Effector memory CD4-positive, alpha-beta T cell (primary cell): ENCODE measurements around the gene PDHB.

ENCODE experiments used
- DNase-seq, 3 donors: peaks; one replicate each; pipeline ENCODE4 v3.0.0-alpha.2; 2020
- H3K27ac ChIP-seq: 2 replicates; pipeline ENCODE4 v1.7.0; 2013; ENCODE audit warnings: mild to moderate bottlenecking, low read length, moderate library complexity; ENCODE audit not compliant: insufficient read depth, poor library complexity, severe bottlenecking
- H3K27me3 ChIP-seq: replicated peaks from 2 replicates; pipeline ENCODE4 v1.7.0; 2013; ENCODE audit warnings: mild to moderate bottlenecking, low read length; ENCODE audit not compliant: insufficient read depth, control insufficient read depth, poor library complexity, severe bottlenecking
- H3K36me3 ChIP-seq: 2 replicates; pipeline ENCODE4 v1.7.0; 2013; ENCODE audit warnings: mild to moderate bottlenecking, low read length, moderate library complexity; ENCODE audit not compliant: control insufficient read depth, insufficient read depth
- H3K4me1 ChIP-seq: 2 replicates; pipeline ENCODE4 v1.7.0; 2013; ENCODE audit warnings: low read length, mild to moderate bottlenecking; ENCODE audit not compliant: control insufficient read depth, insufficient read depth, poor library complexity, severe bottlenecking
- H3K4me3 ChIP-seq: 2 replicates; pipeline ENCODE4 v1.7.0; 2013; ENCODE audit warnings: low read length, low read depth, mild to moderate bottlenecking; ENCODE audit not compliant: insufficient read depth, poor library complexity, severe bottlenecking
- H3K9me3 ChIP-seq: 2 replicates; pipeline ENCODE4 v1.7.0; 2013; ENCODE audit warnings: mild to moderate bottlenecking, low read length, moderate library complexity; ENCODE audit not compliant: control insufficient read depth
- total RNA-seq, 3 donors: gene quantifications; one replicate each; lab custom pipeline; 2026; lab: John Stamatoyannopoulos, UW

PDHB gene
- total RNA-seq: 24.6 to 35.8 (median 31.8) reads per million in 3 donors

DNA sequence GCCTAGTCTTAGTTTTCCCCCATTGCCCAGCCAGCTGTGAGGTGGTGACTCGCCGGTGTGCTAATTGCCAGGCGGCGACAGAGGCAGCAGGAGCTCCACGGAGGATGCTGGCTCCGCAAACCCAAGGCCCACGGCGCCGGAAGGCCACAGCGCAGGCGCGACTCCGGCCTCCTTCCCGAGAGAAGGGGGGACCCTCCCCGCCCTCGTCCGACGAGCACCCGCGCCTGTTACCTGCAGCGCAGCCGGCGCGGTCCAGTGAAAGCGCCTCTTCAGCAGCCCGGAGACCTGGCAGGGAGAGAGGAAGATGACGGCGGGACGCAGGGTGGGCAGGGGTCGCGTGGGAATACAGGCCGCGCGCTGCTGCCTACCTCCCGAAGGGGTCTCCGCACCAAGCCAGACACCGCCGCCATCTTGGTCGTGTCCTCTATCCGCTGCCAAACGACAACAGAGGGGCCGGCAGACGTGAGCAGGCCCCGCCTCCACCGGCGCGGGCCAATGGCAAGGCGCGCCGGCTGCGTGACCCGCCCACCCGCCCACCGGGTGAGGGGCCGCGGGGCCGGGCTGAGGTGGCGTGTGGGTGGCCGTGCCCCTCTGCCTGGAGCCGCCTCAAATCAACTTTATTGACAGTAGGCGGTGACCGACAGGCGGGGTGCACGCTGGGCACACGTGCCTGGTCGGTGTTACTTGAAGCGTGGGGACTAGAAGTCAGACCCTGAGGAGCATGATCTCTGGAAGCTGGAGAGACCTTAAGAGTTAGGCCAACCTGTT is at the start of gene PDHB:
PDHB (minus strand) TSS at position 433 of the 768 bp plus-strand sequence; CDS start at position 410, 23 bp downstream.
- no peaks in the 10 kb centered on the region for H3K27me3 ChIP-seq
- no peaks in the 10 kb centered on the region for H3K9me3 ChIP-seq
- peak within 1 kb of the TSS; percentile 75 for H3K27ac ChIP-seq
- H3K36me3 ChIP-seq: peaks cover 32% of the 10 kb centered on the region
- peak; percentile 74 to 84 (median 81) for DNase-seq
- H3K4me1 ChIP-seq: peaks cover 17% of the 10 kb centered on the region
- peak within 1 kb of the TSS; percentile 77 for H3K4me3 ChIP-seq

GRCh38 chr3:58482917-58483636 is 49.4 kb upstream of the PDHB start:
- DNase-seq: no peak
- Histone ChIP-seq H3K9me3 (no peaks in the 10 kb centered on the region), H3K4me1 (no peaks in the 10 kb centered on the region), H3K27ac (no peak overlapping the region), H3K36me3 (no peaks in the 10 kb centered on the region), H3K4me3 (no peak overlapping the region), H3K27me3 (no peaks in the 10 kb centered on the region)

GRCh38 chr3:58480309-58480708 is 46.7 kb upstream of the PDHB start:
- Histone ChIP-seq H3K4me1 (no peaks in the 10 kb centered on the region), H3K4me3 (no peak overlapping the region), H3K36me3 (no peaks in the 10 kb centered on the region), H3K9me3 (no peaks in the 10 kb centered on the region), H3K27ac (no peak overlapping the region), H3K27me3 (no peaks in the 10 kb centered on the region)
- DNase-seq: no peak

GRCh38 chr3:58478781-58479180 is 45.1 kb upstream of the PDHB start:
- H3K27ac ChIP-seq: no peak overlapping the region

DNA sequence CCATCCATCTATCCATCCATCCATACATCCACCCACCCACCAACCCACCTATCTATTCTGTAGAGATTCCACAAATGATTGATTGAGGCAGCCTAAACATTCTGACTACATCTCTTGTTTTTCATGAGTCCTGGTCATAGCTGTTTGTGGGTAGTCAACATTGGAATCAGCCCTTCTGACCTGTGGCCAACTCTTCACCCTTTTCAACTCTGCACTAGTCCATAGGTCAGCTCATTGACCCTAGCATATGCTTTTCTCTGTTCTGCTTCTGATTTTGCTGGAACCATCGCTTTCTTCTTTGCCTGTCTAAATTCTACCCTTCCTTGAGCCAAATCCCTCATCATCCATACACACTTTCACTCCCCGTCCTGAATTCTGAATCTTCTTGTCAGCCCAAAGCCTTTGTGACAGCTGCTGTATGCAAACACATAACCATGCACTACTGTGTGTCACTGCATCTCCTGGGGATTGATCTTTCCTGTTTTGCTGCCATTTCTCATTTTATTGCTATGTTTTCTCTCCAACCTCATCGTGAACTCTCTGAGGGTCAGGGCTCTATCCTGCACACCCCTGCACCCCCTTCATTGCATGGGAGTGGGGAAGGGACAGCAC is 41.4 kb upstream of the PDHB start:
- H3K4me3 ChIP-seq: no peak overlapping the region
- H3K27me3 ChIP-seq: no peaks in the 10 kb centered on the region
- DNase-seq: no peak
- H3K27ac ChIP-seq: no peak overlapping the region
- no peaks in the 10 kb centered on the region for H3K36me3 ChIP-seq
- H3K4me1 ChIP-seq: peaks cover 12% of the 10 kb centered on the region
- no peaks in the 10 kb centered on the region for H3K9me3 ChIP-seq

More at GRCh38 chr3:58478781-58479180, 45.1 kb upstream of the PDHB start:
- Histone ChIP-seq H3K4me3 (no peak overlapping the region), H3K36me3 (no peaks in the 10 kb centered on the region), H3K27me3 (no peaks in the 10 kb centered on the region), H3K4me1 (no peaks in the 10 kb centered on the region), H3K9me3 (no peaks in the 10 kb centered on the region)
- no peak for DNase-seq

DNA sequence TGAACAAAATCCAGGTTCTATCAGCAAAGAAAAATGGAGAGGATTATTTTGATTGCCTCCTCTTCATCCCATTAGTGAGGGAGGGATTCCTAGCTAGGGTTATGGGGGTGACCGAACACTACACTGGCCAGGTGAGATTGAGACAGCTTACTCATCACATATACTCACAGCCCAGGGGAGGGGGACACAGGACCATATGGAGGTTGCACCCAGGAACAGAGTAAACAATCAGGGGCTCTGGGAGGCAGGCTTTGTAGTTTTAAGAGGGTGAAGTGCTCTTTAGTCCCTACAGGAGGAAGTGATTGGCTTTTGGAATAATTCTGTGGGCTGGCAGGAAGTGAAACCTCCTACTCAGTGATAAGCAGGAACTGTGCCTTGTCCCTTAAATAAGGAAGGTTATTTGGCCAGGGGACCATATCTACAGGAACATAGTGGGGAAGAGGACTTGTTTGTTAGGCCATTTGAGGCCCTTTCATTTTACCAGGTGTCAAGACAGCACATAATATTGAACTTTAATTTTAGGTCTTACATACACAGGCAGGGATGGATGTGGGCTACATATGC is 40.8 kb upstream of the PDHB start:
- H3K4me3 ChIP-seq: no peak overlapping the region
- H3K27ac ChIP-seq: no peak overlapping the region

DNA sequence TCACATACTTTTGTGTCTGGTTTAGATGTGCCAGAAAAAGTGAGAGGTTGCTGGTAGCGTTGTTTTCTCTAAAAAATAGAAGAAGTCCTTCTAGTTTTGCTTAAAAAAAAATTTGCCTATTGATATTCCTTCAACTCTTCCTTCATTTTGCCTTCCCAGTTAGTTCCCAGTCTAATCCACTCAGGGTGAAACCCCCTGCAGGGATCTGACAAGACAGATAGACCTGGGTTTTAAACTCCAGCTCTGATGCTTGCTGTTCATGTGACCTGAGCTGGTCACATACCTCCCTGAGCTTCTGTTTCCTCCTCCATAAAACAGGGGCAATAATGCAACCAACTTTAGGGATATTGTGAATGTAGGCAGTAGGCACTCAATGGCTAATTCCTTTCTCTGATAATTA is 39.6 kb upstream of the PDHB start:
- peaks cover 12% of the 10 kb centered on the region for H3K4me1 ChIP-seq
- H3K9me3 ChIP-seq: no peaks in the 10 kb centered on the region
- no peaks in the 10 kb centered on the region for H3K27me3 ChIP-seq
- H3K27ac ChIP-seq: no peak overlapping the region
- no peaks in the 10 kb centered on the region for H3K36me3 ChIP-seq
- DNase-seq: no peak
- H3K4me3 ChIP-seq: no peak overlapping the region

More for the DNA sequence above, 40.8 kb upstream of the PDHB start:
- DNase-seq: no peak
- Histone ChIP-seq H3K27me3 (no peaks in the 10 kb centered on the region), H3K9me3 (no peaks in the 10 kb centered on the region), H3K4me1 (peaks cover 12% of the 10 kb centered on the region), H3K36me3 (no peaks in the 10 kb centered on the region)

DNA sequence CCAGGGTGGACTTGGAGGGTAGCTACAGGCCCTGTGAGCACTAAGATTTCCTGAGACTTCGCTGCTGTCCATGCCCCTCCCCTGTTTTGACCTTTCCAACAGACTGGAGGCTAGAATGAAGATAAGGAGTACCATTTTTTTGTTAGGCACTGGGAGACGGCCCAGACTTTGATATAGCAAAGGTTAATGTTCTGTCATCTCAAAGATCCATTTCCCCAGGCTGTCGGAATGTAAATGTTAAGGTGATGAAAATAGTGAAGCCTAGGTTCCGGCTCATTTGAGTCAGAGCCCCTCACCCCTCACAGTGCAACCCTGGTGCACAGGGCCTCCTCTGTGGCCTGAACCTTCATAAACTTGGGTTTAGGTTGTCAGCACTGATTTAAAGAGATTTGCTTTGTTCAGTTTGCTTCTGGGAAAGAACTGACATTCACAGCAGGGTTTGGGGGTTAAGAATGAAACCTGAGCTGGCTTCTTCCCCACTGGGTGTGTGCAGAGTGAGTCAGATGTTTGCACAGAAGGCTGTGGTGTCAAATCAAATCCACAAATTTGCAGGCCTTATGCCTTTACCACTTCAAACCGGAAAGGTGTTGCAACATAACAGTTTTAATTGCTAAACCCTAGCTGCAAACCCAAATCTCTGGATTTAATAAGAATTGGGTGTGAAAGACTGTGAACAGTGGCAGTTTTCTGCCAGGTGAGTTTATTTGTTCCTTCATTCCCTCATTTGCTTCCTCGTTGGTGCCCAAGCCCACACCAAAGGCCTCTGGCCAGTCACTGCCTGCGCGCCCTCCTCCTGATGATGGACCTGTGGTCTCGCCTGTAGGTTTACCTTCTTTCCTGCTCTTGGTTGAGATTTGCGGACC is 37.6 kb upstream of the PDHB start:
- peak overlapping the region; percentile 18 for H3K27ac ChIP-seq
- no peak overlapping the region for H3K4me3 ChIP-seq
- H3K9me3 ChIP-seq: no peaks in the 10 kb centered on the region
- no peak for DNase-seq
- H3K36me3 ChIP-seq: no peaks in the 10 kb centered on the region
- peaks cover 12% of the 10 kb centered on the region for H3K4me1 ChIP-seq
- no peaks in the 10 kb centered on the region for H3K27me3 ChIP-seq

DNA sequence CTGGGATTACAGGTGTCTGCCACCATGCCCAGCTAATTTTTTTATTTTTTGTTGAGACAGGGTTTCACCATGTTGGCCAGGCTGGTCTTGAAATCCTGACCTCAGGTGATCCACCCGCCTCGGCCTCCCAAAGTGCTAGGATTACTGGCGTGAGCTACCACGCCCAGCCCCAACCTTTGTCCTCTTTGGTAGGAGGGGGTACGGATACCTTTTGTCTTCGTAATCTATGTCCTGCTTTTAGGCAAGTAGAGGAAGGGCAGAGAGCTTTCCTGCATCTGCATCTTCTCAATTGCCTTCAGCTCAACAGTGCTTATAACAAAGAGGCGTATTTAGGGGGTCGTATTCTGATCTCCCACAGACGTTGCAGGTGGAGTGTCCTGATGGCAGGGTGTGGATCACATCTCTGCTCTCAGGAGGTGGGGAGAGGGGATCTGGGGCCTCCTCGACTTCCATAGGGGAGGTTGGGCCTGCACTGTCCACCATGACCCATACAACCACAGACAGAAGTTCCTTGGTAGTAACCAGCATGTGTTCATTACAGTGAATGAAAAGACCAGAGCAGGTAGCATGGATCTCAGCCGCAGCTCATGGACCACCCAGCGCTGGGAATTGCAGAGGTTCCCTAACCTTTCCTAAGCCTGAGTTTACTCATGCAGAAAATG is 36.9 kb upstream of the PDHB start:
- Histone ChIP-seq H3K27ac (no peak overlapping the region), H3K4me3 (no peak overlapping the region), H3K9me3 (no peaks in the 10 kb centered on the region), H3K27me3 (no peaks in the 10 kb centered on the region), H3K36me3 (no peaks in the 10 kb centered on the region), H3K4me1 (peaks cover 12% of the 10 kb centered on the region)
- no peak for DNase-seq
